Endodermal cell (in vitro differentiated cells): ENCODE measurements around the gene C6orf118. TPM values are rescaled to one million over a fixed set of nuclear protein-coding genes. Genes with fewer than 3 reads are reported as not detected.

Source experiments
- DNase-seq: peaks from one replicate; pipeline ENCODE4 v3.0.0-alpha.2; 2017
- H3K27ac ChIP-seq: 2 replicates; pipeline ENCODE4 v1.5.1; 2013; ENCODE audit warnings: mild to moderate bottlenecking, low read depth, low read length, moderate library complexity
- H3K27me3 ChIP-seq: 2 replicates; pipeline ENCODE4 v1.6.1; 2013; ENCODE audit warnings: mild to moderate bottlenecking, low read length, moderate library complexity; ENCODE audit not compliant: insufficient read depth, control insufficient read depth, poor library complexity, severe bottlenecking
- H3K36me3 ChIP-seq: 2 replicates; pipeline ENCODE4 v1.7.0; 2013; ENCODE audit warnings: mild to moderate bottlenecking, low read length, moderate library complexity; ENCODE audit not compliant: control insufficient read depth, insufficient read depth
- H3K4me1 ChIP-seq: one replicate; pipeline ENCODE4 v1.7.0; 2013; ENCODE audit warnings: low read length; ENCODE audit not compliant: control insufficient read depth, insufficient read depth
- H3K4me3 ChIP-seq: 2 replicates; pipeline ENCODE4 v1.5.1; 2013; ENCODE audit warnings: mild to moderate bottlenecking, low read length, moderate library complexity
- H3K9ac ChIP-seq: 2 replicates; pipeline ENCODE4 v1.6.1; 2013; ENCODE audit warnings: mild to moderate bottlenecking, low read length, moderate library complexity; ENCODE audit not compliant: poor library complexity, severe bottlenecking; ENCODE audit errors: extremely low read depth
- H3K9me3 ChIP-seq: 2 replicates; pipeline ENCODE4 v1.6.1; 2013; ENCODE audit warnings: mild to moderate bottlenecking, low read length, moderate library complexity; ENCODE audit not compliant: control insufficient read depth
- H3K27ac Mint-ChIP-seq: 2 replicates; pipeline ENCODE4 v1.8.0; 2020; ENCODE audit warnings: mixed read lengths
- H3K27me3 Mint-ChIP-seq: 2 replicates; pipeline ENCODE4 v1.8.0; 2021; ENCODE audit warnings: mild to moderate bottlenecking, mixed read lengths; ENCODE audit not compliant: insufficient read depth
- H3K36me3 Mint-ChIP-seq: 2 replicates; pipeline ENCODE4 v1.8.0; 2020; ENCODE audit warnings: low read depth, mixed read lengths
- H3K4me1 Mint-ChIP-seq: 2 replicates; pipeline ENCODE4 v1.8.0; 2020; ENCODE audit warnings: mixed read lengths
- H3K4me3 Mint-ChIP-seq: 2 replicates; pipeline ENCODE4 v1.8.0; 2020; ENCODE audit warnings: mild to moderate bottlenecking, moderate library complexity, mixed read lengths
- H3K9me3 Mint-ChIP-seq: 2 replicates; pipeline ENCODE4 v1.8.0; 2020; ENCODE audit warnings: mild to moderate bottlenecking, mixed read lengths
- CTCF ChIP-seq: fragments of 200-600 bp; sonication (generic); conservative IDR thresholded peaks from 2 replicates; pipeline ENCODE4 v1.5.0; 2021; ENCODE audit warnings: antibody characterized with exemption, mild to moderate bottlenecking
- WGBS, 2 experiments: methylation state at CpG; one replicate each; pipeline versions ENCODE4 v1.1.5 to v1.1.7; 2013; ENCODE audit warnings: missing lambda C conversion rate in 2 of 2, mixed read lengths in 1 of 2; ENCODE audit not compliant: insufficient coverage in 1 of 2, insufficient read length in 1 of 2; 5-methylcytosine and 5-hydroxymethylcytosine counted together
- total RNA-seq, 2 donors: library from RNA; stranded (reverse); fragmentation: NEBNext Ultra II Directional in 1 of 2; extraction: Animal tissue kit (Norgen Biotek cat#: 25700) in 1 of 2; gene quantifications; 2 replicates in 1 of 2; 3 replicates in 1 of 2; pipeline ENCODE4 v1.2.1, GENCODE V29; 2021

The C6orf118 gene
- total RNA-seq, 2 donors from 2014 or later = 0.58 to 1.1 TPM

- Mint-ChIP-seq H3K36me3 (no peaks in the 10 kb centered on the region), H3K4me1 (no peaks in the 10 kb centered on the region), H3K27me3 (no peaks in the 10 kb centered on the region), H3K9me3 (peaks cover 35% of the 10 kb centered on the region), H3K27ac (no peak overlapping the region), H3K4me3 (no peak overlapping the region)
- Histone ChIP-seq H3K9ac (no peak overlapping the region), H3K4me3 (no peak overlapping the region), H3K36me3 (no peaks in the 10 kb centered on the region), H3K9me3 (peaks cover 9% of the 10 kb centered on the region), H3K27me3 (no peaks in the 10 kb centered on the region), H3K4me1 (no peaks in the 10 kb centered on the region), H3K27ac (no peak overlapping the region)
- no peak for TF ChIP-seq CTCF
- WGBS, 2 experiments = 94 to 100% methylated on average over 1 to 2 of the region's 2 CpGs
- no peak for DNase-seq
Observed at GRCh38 chr6:165260462-165260861, 48.9 kb downstream of the C6orf118 start.

- Histone ChIP-seq H3K9me3 (no peaks in the 10 kb centered on the region), H3K36me3 (no peaks in the 10 kb centered on the region), H3K9ac (no peak overlapping the region), H3K4me1 (no peaks in the 10 kb centered on the region), H3K4me3 (no peak overlapping the region), H3K27me3 (no peaks in the 10 kb centered on the region), H3K27ac (no peak overlapping the region)
- Mint-ChIP-seq H3K9me3 (no peaks in the 10 kb centered on the region), H3K4me3 (no peak overlapping the region), H3K4me1 (peaks cover 11% of the 10 kb centered on the region), H3K27ac (no peak overlapping the region), H3K27me3 (no peaks in the 10 kb centered on the region), H3K36me3 (no peaks in the 10 kb centered on the region)
- no peak for TF ChIP-seq CTCF
- WGBS, 2 experiments = 89 to 100% methylated on average over 3 of the region's 3 CpGs
- no peak for DNase-seq
Observed at GRCh38 chr6:165249808-165250207, 59.6 kb downstream of the C6orf118 start.

GRCh38 chr6:165245701-165246100 lies 63.7 kb downstream of the C6orf118 start:
- H3K27me3 Mint-ChIP-seq = no peaks in the 10 kb centered on the region
- H3K4me1 ChIP-seq = no peaks in the 10 kb centered on the region
- peaks cover 8% of the 10 kb centered on the region for H3K4me1 Mint-ChIP-seq
- no peak for DNase-seq
- no peaks in the 10 kb centered on the region for H3K9me3 ChIP-seq
- 85 to 100% methylated on average over 1 of the region's 2 CpGs for WGBS, 2 experiments
- no peak overlapping the region for H3K4me3 ChIP-seq
- TF ChIP-seq CTCF = peak; percentile 3
- no peak overlapping the region for H3K27ac ChIP-seq
- no peak overlapping the region for H3K4me3 Mint-ChIP-seq
- H3K9me3 Mint-ChIP-seq = no peaks in the 10 kb centered on the region
- no peak overlapping the region for H3K9ac ChIP-seq
- no peak overlapping the region for H3K27ac Mint-ChIP-seq
- H3K27me3 ChIP-seq = no peaks in the 10 kb centered on the region
- no peaks in the 10 kb centered on the region for H3K36me3 Mint-ChIP-seq
- no peaks in the 10 kb centered on the region for H3K36me3 ChIP-seq
